ENCODE data around the gene CWC25. TPM values are rescaled to one million over a fixed set of nuclear protein-coding genes. Genes with fewer than 3 reads are reported as not detected.
A peak's percentile ranks its signal among the peaks of the same experiment; 100 is the strongest.

The CWC25 gene
- total and polyA plus RNA-seq, 9 of the 15 experiments (the other 6 are each of a cell fraction or from before 2014, with no cell fraction given), result 16.5 to 27.4 (median 23.0) TPM

GRCh38 chr17:38798614-38799500, 26.3 kb downstream of the CWC25 start (continued):
- TF ChIP-seq NRF1 (conservative IDR thresholded peaks at IDR 0.05 in 1 of 2, IDR thresholded peaks at IDR 0.05 in 1 of 2) (peak; percentile 17 to 55; a peak in 2 of 4 replicates), TAL1 (IDR thresholded peaks at IDR 0.05) (no peak), MYBL2 (IDR thresholded peaks at IDR 0.05; ENCODE audit: low read depth) (no peak), MYBL2 (CRISPR knock-in tag; IDR thresholded peaks at IDR 0.05; ENCODE audit: borderline replicate concordance) (no peak), ZNF609 (CRISPR knock-in tag; IDR thresholded peaks at IDR 0.05; ENCODE audit: borderline replicate concordance) (no peak), ARID1B (IDR thresholded peaks at IDR 0.05) (no peak), GTF2B (IDR thresholded peaks at IDR 0.05; ENCODE audit: extremely low read depth, insufficient read length) (no peak), FOXK1 (CRISPR knock-in tag; IDR thresholded peaks at IDR 0.05; ENCODE audit: borderline replicate concordance) (no peak), ZNF57 (CRISPR knock-in tag; IDR thresholded peaks at IDR 0.05) (no peak), SLC30A9 (CRISPR knock-in tag; IDR thresholded peaks at IDR 0.05) (no peak), MEIS2 (IDR thresholded peaks at IDR 0.05; ENCODE audit: partially characterized antibody) (no peak), ARID3A (IDR thresholded peaks at IDR 0.05; ENCODE audit: borderline replicate concordance, low read depth, low read length) (no peak), XRCC5 (IDR thresholded peaks at IDR 0.05; ENCODE audit: low read depth, low read length) (peak; percentile 43; the same call in 1 of the 2 replicates), NCOA2 (IDR thresholded peaks at IDR 0.05; ENCODE audit: partially characterized antibody in 2 of 2) (no peak), MBD1 (CRISPR knock-in tag; IDR thresholded peaks at IDR 0.05) (no peak), ZNF695 (CRISPR knock-in tag; IDR thresholded peaks at IDR 0.05) (no peak), PHF8 (IDR thresholded peaks at IDR 0.05; ENCODE audit: borderline replicate concordance, low read length) (peak; percentile 49; the same call in 1 of the 2 replicates)

All from K562 (cell line).